Left lung (tissue), 10 donors: ENCODE data around the gene ERBB4. TPM values are rescaled to one million over a fixed set of nuclear protein-coding genes. Genes with fewer than 3 reads are reported as not detected.

ENCODE experiments used
- ATAC-seq: fragments of 200-7000 bp; cut with Tn5 transposase; one replicate; pipeline ENCODE4 v1.9.1; 2020; ENCODE audit warnings: moderate library complexity
- DNase-seq, 4 donors: peaks; one replicate each; pipeline ENCODE4 v3.0.0-alpha.2; 2013 to 2020
- H3K27ac ChIP-seq, 2 donors: fragments of 200-600 bp; sonication (generic) in 1 of 2; one replicate each; pipeline versions ENCODE4 v1.5.0 to v1.8.0; 2020 to 2021
- H3K27me3 ChIP-seq, 2 donors: fragments of 200-600 bp; sonication (generic) in 1 of 2; one replicate each; pipeline versions ENCODE4 v1.5.0 to v1.8.0; 2020 to 2021
- H3K36me3 ChIP-seq, 2 donors: fragments of 200-600 bp; sonication (generic) in 1 of 2; one replicate each; pipeline versions ENCODE4 v1.5.0 to v1.8.0; 2020 to 2021
- H3K4me1 ChIP-seq, 2 donors: fragments of 200-600 bp; one replicate each; pipeline ENCODE4 v1.8.0; 2021
- H3K4me3 ChIP-seq, 2 donors: fragments of 200-600 bp; sonication (generic) in 1 of 2; one replicate each; pipeline versions ENCODE4 v1.5.0 to v1.8.0; 2020 to 2021; ENCODE audit warnings: mild to moderate bottlenecking in 1 of 2
- H3K9me3 ChIP-seq, 2 donors: fragments of 200-600 bp; sonication (generic) in 1 of 2; one replicate each; pipeline versions ENCODE4 v1.5.0 to v1.8.0; 2020 to 2021
- intact Hi-C, 2 donors: fragments of 100-400 bp; cut with DNase I; formaldehyde crosslinking; loops; one replicate each; pipeline versions ENCODE4 v1.11.2 to v1.14.2; 2022
- polyA plus RNA-seq, 6 donors: library from polyadenylated mRNA; unstranded; fragments of 120-200 nt; gene quantifications; one replicate each; pipeline ENCODE4 v1.2.1, GENCODE V29; 2013; ENCODE audit not compliant: insufficient read length in 6 of 6
- total RNA-seq, 2 donors: library from RNA; stranded (reverse); fragmentation: NEBNext Ultra II Directional; extraction: Animal tissue kit (Norgen Biotek cat#: 25700); gene quantifications; one replicate each; pipeline ENCODE4 v1.2.1, GENCODE V29; 2021
- TF ChIP-seq, protein P1 (sequence below), 2 donors: fragments of 200-600 bp; sonication (generic) in 1 of 2; IDR thresholded peaks; one replicate each; pipeline versions ENCODE4 v1.5.0 to v1.8.0; 2021; ENCODE audit warnings: antibody characterized with exemption in 2 of 2
- donor health status: DM: no; HTN: yes; CAD: no.
- donor health status: DM: no; HTN: no; CAD: no.

The ERBB4 gene
- total and polyA plus RNA-seq, 8 donors: 0.89 to 16.0 (median 1.4) TPM

GRCh38 chr2:212294816-212295215 lies 243.8 kb downstream of the ERBB4 start:
- intact Hi-C loops: no loop called here
- H3K27ac ChIP-seq: no peak overlapping the region
- no peaks in the 10 kb centered on the region for H3K27me3 ChIP-seq
- TF ChIP-seq, protein P1, sequence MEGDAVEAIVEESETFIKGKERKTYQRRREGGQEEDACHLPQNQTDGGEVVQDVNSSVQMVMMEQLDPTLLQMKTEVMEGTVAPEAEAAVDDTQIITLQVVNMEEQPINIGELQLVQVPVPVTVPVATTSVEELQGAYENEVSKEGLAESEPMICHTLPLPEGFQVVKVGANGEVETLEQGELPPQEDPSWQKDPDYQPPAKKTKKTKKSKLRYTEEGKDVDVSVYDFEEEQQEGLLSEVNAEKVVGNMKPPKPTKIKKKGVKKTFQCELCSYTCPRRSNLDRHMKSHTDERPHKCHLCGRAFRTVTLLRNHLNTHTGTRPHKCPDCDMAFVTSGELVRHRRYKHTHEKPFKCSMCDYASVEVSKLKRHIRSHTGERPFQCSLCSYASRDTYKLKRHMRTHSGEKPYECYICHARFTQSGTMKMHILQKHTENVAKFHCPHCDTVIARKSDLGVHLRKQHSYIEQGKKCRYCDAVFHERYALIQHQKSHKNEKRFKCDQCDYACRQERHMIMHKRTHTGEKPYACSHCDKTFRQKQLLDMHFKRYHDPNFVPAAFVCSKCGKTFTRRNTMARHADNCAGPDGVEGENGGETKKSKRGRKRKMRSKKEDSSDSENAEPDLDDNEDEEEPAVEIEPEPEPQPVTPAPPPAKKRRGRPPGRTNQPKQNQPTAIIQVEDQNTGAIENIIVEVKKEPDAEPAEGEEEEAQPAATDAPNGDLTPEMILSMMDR (IDR thresholded peaks at IDR 0.05): no peak
- H3K36me3 ChIP-seq: no peaks in the 10 kb centered on the region
- H3K9me3 ChIP-seq: no peaks in the 10 kb centered on the region
- no peak overlapping the region for H3K4me3 ChIP-seq
- DNase-seq (no peak), ATAC-seq (no peak)
- H3K4me1 ChIP-seq: no peaks in the 10 kb centered on the region

DNA sequence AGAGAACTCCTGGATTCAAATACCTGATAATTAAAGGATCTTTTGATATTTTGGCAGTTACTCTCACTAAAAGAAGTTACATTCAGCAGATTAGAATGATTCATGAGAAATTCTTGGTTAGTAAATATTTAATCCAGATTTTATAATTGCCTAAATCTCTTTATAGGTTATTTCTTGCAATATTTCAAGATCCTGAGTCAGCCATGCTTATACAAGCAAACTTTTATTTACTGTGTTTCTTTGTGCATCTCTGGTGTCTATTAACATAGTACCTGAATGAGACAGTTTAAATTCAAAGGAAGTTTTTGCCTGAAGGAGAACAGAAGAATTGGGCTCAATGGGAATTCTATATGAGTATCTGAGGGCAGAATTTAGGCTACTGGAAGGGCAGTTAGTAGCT lies 249.3 kb downstream of the ERBB4 start:
- H3K36me3 ChIP-seq: no peaks in the 10 kb centered on the region
- DNase-seq: no peak
- no peaks in the 10 kb centered on the region for H3K4me1 ChIP-seq
- no peaks in the 10 kb centered on the region for H3K9me3 ChIP-seq
- intact Hi-C loops: no loop called here
- H3K4me3 ChIP-seq: no peak overlapping the region
- no peak for ATAC-seq
- TF ChIP-seq, protein P1 (IDR thresholded peaks at IDR 0.05): no peak
- no peaks in the 10 kb centered on the region for H3K27me3 ChIP-seq
- no peak overlapping the region for H3K27ac ChIP-seq

DNA sequence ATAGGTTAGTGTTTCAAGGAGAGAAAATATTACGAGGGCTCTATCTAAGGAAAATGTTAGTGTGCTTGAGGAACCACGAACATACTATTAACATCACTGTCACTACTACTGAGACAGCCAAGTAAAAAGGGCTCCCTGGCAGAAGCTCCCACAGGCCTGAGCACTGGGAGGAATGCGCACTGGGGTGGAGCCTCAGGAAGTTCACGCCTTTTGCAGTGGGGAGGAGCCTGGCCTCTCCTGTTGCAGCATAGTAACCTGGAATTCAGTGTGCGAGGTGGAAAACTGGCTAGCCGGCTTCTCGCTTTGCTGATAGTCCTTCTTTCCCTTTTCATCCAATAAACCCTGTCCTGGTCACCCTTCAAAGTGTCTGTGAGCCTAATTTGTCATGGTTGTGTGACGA lies 250.3 kb downstream of the ERBB4 start:
- Histone ChIP-seq H3K4me1 (no peaks in the 10 kb centered on the region), H3K27me3 (no peaks in the 10 kb centered on the region), H3K9me3 (no peaks in the 10 kb centered on the region), H3K36me3 (no peaks in the 10 kb centered on the region), H3K4me3 (no peak overlapping the region), H3K27ac (no peak overlapping the region)
- TF ChIP-seq, protein P1 (IDR thresholded peaks at IDR 0.05): no peak
- no peak for DNase-seq
- ATAC-seq: no peak
- intact Hi-C loops: no loop called here

DNA sequence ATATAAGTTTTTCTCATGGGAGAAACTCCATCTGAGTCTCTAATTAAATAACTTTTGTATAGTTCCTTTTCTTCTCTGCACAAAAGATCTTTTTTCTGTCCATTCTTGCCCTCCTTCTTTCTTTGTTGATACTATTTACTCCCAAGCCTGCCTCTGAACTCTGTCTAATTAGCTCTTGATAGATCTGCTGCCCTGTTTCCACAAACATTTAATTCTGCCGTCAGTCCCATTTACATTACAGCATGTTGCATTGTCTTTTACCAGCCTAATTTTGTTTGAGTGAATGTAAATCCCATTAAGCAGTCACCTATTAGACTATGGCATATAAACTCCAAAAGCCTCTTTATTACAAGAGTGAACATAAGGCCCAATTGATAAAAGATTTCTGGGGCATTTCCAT lies 254.4 kb downstream of the ERBB4 start:
- no peaks in the 10 kb centered on the region for H3K9me3 ChIP-seq
- no peaks in the 10 kb centered on the region for H3K36me3 ChIP-seq
- H3K27me3 ChIP-seq: no peaks in the 10 kb centered on the region
- no peaks in the 10 kb centered on the region for H3K4me1 ChIP-seq
- ATAC-seq: no peak
- no peak for DNase-seq
- H3K27ac ChIP-seq: no peak overlapping the region
- intact Hi-C loops: no loop called here
- H3K4me3 ChIP-seq: no peak overlapping the region
- TF ChIP-seq, protein P1 (IDR thresholded peaks at IDR 0.05): no peak

- Histone ChIP-seq H3K36me3 (no peaks in the 10 kb centered on the region), H3K9me3 (no peaks in the 10 kb centered on the region), H3K4me1 (no peaks in the 10 kb centered on the region), H3K27me3 (no peaks in the 10 kb centered on the region), H3K27ac (no peak overlapping the region), H3K4me3 (no peak overlapping the region)
- intact Hi-C loops: no loop called here
- no peak for DNase-seq
- TF ChIP-seq, protein P1 (IDR thresholded peaks at IDR 0.05): no peak
- no peak for ATAC-seq
These were observed 255.8 kb downstream of the ERBB4 start for GRCh38 chr2:212282671-212283261.
